Anterior cingulate cortex (tissue), 58 donors: Measurements from ENCODE around the gene HNRNPUL2.
A peak's percentile ranks its signal among the peaks of the same experiment; 100 is the strongest.

Source experiments
- DNase-seq, 58 donors: peaks; one replicate each; lab custom pipeline; 2025; lab: John Stamatoyannopoulos, UW

The HNRNPUL2 gene

DNA sequence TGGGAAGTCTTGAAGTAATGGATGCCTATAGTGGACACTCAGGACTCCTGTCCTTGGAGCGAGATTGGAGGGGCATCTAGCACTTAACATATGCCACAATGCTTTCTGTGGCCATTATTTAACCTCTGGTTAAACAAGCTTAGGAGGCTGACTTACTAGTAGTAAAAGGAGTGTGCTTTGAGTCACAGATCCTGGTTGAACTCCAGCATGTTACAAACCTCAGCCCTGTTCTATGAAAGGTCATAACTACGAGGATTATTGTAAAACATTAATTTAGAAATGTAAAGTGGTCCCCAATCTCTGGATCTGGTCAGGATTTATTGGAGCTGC lies 54.1 kb downstream of the HNRNPUL2 start:
- no peak for DNase-seq

DNA sequence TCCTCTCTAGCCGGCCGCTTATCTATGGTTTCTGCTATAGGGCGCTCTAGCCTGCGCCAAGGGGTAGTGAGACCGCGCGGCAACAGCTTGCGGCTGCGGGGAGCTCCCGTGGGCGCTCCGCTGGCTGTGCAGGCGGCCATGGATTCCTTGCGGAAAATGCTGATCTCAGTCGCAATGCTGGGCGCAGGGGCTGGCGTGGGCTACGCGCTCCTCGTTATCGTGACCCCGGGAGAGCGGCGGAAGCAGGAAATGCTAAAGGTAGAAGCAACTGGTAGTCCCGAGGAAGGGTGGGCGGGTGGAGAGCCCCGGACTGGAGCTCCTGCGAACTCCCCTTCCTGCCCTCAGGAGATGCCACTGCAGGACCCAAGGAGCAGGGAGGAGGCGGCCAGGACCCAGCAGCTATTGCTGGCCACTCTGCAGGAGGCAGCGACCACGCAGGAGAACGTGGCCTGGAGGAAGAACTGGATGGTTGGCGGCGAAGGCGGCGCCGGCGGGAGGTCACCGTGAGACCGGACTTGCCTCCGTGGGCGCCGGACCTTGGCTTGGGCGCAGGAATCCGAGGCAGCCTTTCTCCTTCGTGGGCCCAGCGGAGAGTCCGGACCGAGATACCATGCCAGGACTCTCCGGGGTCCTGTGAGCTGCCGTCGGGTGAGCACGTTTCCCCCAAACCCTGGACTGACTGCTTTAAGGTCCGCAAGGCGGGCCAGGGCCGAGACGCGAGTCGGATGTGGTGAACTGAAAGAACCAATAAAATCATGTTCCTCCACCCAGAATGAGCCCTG lies 55.5 kb downstream of the HNRNPUL2 start, which contains the start of the genes LBHD1 and UQCC3:
LBHD1 (minus strand) TSS at position 660 of the 782 bp plus-strand sequence. CDS start 2,236 bp downstream, outside the sequence.
UQCC3 (plus strand) TSS at position 66 of the 782 bp plus-strand sequence; CDS start at position 139, 73 bp downstream.
- DNase-seq, result peak in 57 of 58 donors; percentile 37 to 89 (median 77)

DNA sequence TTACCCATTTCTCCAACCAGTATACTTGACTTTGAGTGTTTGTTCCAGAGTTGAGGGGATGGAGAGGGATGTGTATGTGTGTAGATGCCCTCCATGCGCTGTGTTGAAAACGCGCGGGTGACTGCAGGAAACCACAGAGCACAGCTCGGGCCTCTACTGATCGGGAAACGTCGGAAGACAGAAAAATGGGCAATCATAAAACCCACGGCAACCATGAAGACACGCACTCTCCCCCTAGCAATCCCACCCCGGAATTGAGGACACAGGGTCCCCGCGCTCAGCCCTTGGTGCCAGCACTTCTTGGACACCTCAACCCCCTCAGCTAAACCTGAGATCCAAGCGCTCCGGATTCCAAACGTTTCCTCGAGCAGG lies 56.0 kb downstream of the HNRNPUL2 start:
- no peak for DNase-seq

DNA sequence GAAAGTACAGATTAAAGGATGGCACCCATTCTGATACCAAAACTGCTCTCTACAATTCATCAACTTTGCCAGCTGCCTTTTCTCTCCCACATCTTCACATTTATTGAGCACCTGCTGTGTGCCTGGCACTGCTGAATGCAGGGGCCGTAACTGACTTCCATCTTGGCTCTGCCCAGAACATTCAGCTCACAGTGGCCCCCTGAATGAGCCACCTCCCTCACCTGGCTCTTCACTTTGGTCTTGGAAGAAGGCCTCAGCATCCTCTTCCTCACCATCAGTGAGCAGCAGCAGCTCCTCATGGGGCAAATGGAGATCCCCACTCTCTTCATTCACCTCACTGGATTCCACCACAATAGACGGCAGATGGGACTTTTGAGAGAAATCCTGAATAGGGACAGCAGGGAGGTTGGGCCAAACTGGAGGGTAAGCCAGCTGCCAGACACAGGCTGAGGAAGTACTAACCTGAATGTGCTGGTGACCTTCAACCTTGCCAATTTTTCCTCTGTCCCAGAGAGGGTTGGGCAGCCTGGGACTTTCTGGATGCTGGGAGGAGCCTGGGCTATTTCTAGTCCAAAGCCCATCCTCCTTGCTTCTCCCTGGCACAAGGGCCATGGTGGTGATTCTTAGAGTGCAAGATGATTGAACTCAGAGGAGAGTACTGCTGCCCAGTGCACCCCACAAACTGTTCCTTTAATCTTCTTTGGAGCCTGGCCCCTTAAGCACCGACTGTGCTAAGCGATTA lies 57.7 kb downstream of the HNRNPUL2 start:
- no peak for DNase-seq

DNA sequence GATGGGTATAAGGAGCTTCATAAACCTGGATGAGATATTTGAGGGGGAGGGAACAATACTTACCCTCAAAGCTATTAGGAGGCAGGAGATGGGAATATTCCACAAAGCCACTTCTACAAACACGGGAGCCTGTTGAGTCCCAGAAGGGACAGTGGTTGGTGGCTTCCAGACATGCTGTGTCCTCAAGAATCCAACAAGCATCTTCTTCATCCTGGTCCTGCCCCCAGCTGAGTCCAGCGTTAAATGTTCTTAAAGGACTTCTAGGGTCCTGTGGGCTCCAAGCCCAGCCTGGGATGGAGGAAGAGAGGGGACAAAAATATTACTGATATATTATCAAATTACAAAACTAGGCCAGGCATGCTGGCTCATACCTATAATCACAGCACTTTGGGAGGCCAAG lies 59.8 kb downstream of the HNRNPUL2 start:
- DNase-seq, result no peak

DNA sequence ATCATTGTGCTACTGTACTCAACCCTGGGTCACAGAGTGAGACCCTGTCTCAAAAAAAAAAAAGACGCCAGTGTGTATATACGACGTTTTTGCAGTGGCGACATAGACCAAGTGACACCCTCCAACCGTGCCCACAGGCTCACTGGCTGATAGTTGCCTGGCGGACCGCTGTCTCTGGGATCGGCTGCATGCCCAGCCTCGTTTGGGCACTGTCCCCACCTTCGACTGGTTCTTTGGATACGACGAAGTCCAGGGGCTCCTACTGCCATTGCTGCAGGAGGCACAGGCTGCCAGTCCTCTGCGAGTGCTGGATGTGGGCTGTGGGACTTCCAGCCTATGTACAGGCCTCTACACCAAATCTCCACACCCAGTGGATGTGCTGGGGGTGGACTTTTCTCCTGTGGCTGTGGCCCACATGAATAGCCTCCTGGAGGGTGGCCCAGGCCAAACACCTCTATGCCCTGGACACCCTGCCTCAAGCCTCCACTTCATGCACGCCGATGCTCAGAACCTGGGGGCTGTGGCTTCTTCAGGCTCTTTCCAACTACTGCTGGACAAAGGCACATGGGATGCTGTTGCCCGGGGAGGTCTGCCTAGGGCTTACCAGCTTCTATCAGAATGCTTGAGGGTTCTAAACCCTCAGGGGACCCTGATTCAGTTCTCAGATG lies 60.9 kb downstream of the HNRNPUL2 start:
- DNase-seq, result peak in 1 of 58 donors; percentile 16

DNA sequence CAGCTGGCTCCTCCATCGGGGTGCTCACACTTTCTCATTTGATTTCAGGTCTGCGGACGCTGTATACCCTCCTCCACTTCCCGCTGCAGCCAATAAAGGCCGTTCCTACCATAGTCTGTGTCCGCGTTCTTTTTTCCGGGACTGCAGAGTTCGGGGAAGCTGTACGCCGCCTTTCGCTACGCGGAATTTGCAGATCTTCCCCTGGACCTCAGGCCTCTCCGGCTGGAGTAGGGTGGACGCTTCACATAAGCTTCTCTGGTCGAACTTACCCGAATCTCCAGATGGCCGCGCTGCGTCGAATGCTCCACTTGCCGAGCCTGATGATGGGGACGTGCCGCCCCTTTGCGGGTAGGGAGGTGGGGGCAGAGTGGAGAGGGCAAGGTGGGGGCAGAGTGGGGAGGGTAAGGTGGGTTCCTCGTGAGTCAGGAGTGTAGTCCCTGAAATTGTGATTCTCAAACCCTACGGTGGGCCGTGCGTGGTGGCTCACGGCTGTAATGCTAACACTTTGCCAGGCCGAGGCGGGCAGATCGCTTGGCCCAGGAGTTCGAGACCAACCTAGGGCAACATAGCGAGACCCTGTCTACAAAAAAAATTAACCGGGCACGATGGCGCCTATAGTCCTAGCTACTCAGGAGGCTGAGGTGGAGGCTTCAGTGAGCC lies 61.5 kb downstream of the HNRNPUL2 start:
- DNase-seq, result peak in 29 of 58 donors; percentile 33 to 80 (median 58)

DNA sequence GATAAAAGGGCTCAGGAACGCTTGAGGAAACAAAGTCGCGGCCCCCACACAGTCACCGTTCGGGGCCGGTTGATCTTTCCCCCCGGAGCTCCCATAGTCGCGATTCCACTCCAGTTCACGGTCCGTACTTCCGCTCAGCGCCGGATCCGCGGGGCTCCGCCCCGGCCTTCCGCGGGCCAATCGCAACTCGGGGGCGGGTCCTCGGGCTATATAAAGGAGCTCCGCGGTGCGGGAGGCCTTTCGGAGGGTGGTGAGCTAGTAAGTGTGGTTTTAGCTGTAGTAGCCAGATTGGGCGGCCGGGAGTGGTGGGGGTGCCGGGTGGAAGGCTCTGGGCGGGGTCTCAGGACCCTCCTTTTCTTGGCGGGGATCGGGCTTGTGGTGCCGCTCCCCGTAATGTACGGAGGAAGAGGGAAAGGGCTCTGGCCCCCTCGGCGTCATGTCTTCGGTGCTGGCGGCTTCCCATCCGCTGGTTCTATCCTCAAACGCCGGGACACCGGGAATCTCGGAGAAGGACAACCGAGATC lies 62.1 kb downstream of the HNRNPUL2 start, which contains the start of the genes C11orf98 and CSKMT:
C11orf98 (minus strand) TSS at position 136 of the 524 bp plus-strand sequence; CDS start at position 95, 41 bp downstream.
CSKMT (plus strand) TSS at position 238 of the 524 bp plus-strand sequence. CDS start 568 bp downstream, outside the sequence.
- DNase-seq, result peak; percentile 59 to 97 (median 94)

DNA sequence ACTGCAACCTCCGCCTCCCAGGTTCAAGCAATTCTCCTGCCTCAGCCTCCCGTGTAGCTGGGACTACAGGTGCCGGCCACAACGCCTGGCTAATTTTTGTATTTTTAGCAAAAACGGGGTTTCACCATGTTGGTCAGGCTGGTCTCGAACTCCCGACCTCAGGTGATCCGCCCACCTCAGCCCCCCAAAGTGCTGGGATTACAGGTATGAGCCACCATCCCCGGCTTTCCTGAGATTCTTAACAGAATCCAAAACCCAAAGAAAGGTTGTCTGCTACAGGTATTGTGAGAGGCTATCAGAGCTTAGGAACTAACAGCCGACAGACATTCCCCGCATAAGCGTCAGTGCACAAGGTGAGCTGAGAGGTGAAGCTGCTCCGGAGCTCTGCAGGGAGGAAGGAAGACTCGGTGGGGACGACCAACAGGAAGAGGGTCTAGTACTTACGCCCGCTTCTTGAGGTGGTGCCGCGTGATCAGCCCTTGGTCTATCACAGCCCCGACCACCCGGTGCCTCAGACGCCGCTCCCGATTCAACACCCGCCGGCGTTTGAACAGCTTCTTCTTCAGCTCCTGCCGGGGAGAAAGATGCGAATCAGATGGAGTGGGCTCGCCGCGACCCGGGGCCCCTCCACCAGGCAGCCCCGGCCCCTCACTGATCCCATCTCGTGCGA lies 62.7 kb downstream of the HNRNPUL2 start:
- peak in 17 of 58 donors; percentile 48 to 72 (median 62) for DNase-seq
